Measurements from ENCODE around the gene SREBF1. TPM values are rescaled to one million over a fixed set of nuclear protein-coding genes. Genes with fewer than 3 reads are reported as not detected.
"Not testable (repeated sequence)": the region's sequence is repeated elsewhere in the genome, so short reads cannot be mapped to it uniquely, and the experiment has no call there.

Gene SREBF1
- total RNA-seq, 4 donors from 2014 or later: 118 to 226 (median 185) TPM

DNA sequence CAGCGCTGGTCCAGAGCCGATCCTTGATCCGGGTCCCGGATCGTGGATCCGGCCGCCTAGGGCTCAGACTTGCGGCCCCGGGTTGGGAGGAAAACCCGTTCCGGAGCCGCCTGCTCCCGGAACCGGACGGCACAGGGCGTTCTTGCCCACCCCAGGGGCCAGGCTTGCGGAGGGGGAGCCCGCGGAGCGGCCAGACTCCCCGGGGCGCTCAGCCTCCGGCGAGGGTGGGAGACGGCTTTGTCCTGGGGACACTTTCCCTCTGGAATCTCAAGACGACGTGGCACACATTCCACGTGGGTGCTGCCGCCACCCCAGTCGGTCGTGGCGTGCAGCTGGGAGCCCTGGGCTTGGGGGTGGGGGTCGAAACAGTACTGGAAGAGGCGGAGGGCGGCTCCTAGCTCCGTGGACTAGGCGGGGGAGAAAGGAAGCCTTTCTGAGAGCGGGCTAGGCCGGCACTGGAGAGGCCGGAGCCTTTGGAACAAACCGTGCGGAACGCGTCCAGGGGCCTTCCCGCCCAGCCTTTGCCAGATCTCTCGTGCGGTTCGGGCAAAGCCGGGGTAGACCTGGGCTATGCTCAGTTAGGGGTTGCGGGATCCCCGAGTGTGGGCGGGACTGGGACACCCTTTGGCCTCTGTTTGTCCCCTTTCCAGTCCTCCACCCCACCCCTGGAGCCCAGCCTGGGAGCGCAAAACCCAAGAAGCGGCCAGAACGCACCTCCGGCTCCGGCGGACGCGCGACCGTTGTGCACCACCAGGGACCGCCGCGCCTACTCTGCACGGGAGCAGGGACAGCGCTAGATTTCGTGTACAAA is 26.5 kb downstream of the SREBF1 start:
- peak overlapping the region in 3 of 4 donors; percentile 3 to 38 (median 18) for H3K4me3 ChIP-seq
- H3K9me3 ChIP-seq: no peaks in the 10 kb centered on the region
- DNase-seq: no peak

DNA sequence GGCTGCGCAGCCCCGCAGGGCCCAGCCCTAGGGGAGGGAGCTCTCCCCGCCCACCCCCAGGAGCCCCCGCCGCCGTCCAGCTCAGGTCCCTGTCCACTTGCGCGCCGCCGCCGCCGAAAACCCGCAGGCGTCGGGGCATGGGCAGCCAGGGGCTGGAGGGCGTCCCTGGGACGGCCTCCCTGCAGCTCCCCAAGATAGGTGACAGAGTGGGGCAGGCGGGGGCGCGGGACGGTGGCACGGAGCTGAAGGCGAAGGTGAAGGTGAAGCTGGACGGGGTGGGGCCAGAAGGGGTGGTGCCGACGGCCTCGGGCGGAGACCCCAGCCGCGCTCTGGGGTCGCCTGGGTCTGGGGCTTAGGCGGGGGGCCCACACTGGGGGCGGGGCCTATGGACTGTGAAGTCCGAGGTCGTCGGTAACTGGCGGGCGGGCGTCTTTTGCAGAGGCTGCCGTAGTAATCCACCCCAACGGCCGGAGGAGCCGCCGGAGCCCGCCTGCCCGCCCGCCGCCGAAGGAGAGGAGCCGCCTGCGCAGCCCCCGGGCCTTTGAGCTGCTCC is 27.2 kb downstream of the SREBF1 start:
- H3K27me3 ChIP-seq: no peaks in the 10 kb centered on the region
- H3K27ac ChIP-seq: peak overlapping the region in 3 of 4 donors; percentile 41 to 64 (median 42)
- TF ChIP-seq, protein P1, sequence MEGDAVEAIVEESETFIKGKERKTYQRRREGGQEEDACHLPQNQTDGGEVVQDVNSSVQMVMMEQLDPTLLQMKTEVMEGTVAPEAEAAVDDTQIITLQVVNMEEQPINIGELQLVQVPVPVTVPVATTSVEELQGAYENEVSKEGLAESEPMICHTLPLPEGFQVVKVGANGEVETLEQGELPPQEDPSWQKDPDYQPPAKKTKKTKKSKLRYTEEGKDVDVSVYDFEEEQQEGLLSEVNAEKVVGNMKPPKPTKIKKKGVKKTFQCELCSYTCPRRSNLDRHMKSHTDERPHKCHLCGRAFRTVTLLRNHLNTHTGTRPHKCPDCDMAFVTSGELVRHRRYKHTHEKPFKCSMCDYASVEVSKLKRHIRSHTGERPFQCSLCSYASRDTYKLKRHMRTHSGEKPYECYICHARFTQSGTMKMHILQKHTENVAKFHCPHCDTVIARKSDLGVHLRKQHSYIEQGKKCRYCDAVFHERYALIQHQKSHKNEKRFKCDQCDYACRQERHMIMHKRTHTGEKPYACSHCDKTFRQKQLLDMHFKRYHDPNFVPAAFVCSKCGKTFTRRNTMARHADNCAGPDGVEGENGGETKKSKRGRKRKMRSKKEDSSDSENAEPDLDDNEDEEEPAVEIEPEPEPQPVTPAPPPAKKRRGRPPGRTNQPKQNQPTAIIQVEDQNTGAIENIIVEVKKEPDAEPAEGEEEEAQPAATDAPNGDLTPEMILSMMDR (IDR thresholded peaks at IDR 0.05): no peak
- no peak for TF ChIP-seq POLR2A (IDR thresholded peaks at IDR 0.05)
- H3K4me1 ChIP-seq: peaks cover 0 to 28% (median 6%) of the 10 kb centered on the region in 4 donors
- peak overlapping the region in 2 of 4 donors; percentile 18 to 38 for H3K4me3 ChIP-seq
- H3K9me3 ChIP-seq: no peaks in the 10 kb centered on the region
- no peak for DNase-seq
- peaks cover 0 to 56% (median 0%) of the 10 kb centered on the region in 3 donors for H3K36me3 ChIP-seq

More for the DNA sequence above, 26.5 kb downstream of the SREBF1 start:
- TF ChIP-seq POLR2A (IDR thresholded peaks at IDR 0.05): no peak
- TF ChIP-seq, protein P1 (IDR thresholded peaks at IDR 0.05): no peak
- Histone ChIP-seq H3K4me1 (peaks cover 0 to 28% (median 6%) of the 10 kb centered on the region in 4 donors), H3K27ac (peak overlapping the region in 3 of 4 donors; percentile 41 to 64 (median 42)), H3K36me3 (peaks cover 0 to 56% (median 0%) of the 10 kb centered on the region in 3 donors), H3K27me3 (no peaks in the 10 kb centered on the region)

DNA sequence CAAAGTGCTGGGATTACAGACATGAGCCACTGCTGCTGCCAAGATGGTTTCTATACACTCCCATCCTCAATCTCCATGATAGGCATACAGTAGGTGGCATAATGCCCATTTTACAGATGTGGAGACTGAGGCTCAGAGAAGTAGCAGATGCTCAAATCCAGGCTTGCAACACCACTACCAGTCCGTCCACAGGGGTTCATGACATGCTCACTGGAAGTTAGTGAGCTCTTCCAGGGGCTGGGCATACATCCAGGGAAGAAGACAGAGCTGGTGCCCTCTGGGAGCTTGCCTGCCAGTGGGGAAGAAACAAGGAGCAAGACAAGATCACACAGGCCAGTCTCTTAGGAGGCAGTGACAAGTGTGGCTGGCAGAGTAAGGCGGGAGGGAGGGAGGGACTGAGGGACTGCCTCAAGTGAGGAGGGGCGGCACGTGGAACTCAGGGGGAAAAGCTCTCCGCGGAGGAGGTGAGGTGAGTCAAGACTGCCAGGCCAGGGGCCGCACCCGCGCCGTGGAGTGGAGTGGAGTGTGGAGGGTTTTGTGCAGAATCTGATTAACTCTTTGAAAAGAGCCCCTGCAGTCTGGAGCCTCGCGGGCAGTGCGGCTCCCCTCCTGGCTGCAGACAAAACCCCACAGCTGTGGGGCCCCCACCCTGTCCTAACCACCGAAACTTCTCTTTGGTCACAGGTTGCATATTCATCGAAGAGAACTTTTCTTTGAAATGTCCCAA is 27.9 kb downstream of the SREBF1 start:
- H3K4me3 ChIP-seq: peak overlapping the region in 1 of 4 donors; percentile 38
- peaks cover 0 to 28% (median 6%) of the 10 kb centered on the region in 4 donors for H3K4me1 ChIP-seq
- TF ChIP-seq, protein P1 (IDR thresholded peaks at IDR 0.05): no peak
- TF ChIP-seq POLR2A (IDR thresholded peaks at IDR 0.05): no peak
- no peaks in the 10 kb centered on the region for H3K9me3 ChIP-seq
- DNase-seq: no peak
- H3K36me3 ChIP-seq: peaks cover 0 to 56% (median 0%) of the 10 kb centered on the region in 3 donors
- H3K27ac ChIP-seq: peak overlapping the region in 1 of 4 donors; percentile 38
- no peaks in the 10 kb centered on the region for H3K27me3 ChIP-seq

DNA sequence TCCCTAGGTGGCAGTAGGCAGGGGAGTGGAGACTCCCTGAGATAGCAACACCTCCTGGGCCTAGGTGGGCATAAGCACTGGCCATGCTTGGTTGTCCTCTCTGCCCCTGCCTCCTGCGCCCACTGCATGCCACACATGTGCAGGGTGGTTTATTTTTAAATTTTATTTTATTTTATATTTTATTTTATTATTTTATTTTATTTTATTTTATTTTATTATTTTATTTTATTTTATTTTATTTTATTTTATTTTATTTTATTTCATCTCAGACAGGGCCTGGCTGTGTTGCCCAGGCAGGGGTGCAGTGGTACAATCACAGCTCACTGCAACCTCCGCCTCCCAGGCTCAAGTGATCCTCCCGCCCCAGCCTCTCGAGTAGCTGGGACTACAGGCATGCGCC is 28.6 kb downstream of the SREBF1 start:
- Histone ChIP-seq H3K36me3 (peaks cover 0 to 53% (median 0%) of the 10 kb centered on the region in 3 donors), H3K4me1 (peaks cover 0 to 28% (median 6%) of the 10 kb centered on the region in 4 donors)
- H3K27me3 ChIP-seq, H3K9me3 ChIP-seq, DNase-seq, H3K4me3 ChIP-seq, H3K27ac ChIP-seq: not testable (repeated sequence)

DNA sequence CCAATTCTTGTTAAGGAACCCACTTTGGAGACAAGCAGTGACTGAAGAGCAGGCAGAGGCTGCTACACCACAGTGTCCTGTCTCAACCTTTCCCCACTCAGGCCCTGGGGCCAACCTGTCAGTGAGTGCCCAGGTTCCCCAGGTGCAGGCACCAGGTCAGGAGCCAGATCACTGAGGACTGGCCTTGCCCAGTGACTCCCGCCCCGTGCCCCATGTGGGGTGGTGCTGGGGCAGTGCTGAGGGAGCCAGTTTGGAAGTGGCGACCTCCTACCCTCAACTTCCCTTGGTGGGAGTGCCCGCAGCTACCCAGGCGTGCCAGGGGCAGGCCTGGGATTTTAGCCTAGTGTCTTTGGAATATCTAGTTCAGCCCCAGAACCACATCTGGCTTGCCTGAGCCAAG is 29.3 kb downstream of the SREBF1 start:
- no peak for TF ChIP-seq POLR2A (IDR thresholded peaks at IDR 0.05)
- TF ChIP-seq, protein P1 (IDR thresholded peaks at IDR 0.05): no peak
- Histone ChIP-seq H3K27me3 (no peaks in the 10 kb centered on the region), H3K4me1 (peaks cover 0 to 25% (median 6%) of the 10 kb centered on the region in 4 donors), H3K9me3 (no peaks in the 10 kb centered on the region), H3K4me3 (no peak overlapping the region), H3K36me3 (peaks cover 0 to 45% (median 0%) of the 10 kb centered on the region in 3 donors), H3K27ac (no peak overlapping the region)
- DNase-seq: no peak
